GM10248 (cell line): Measurements from ENCODE around the gene SLC4A1AP.
"Not testable (repeated sequence)": the region's sequence is repeated elsewhere in the genome, so short reads cannot be mapped to it uniquely, and the experiment has no call there.

Experiments
- CTCF ChIA-PET: fragments of 300-600 bp; sonication (Branson Sonifier 250); formaldehyde crosslinking; extraction: SDS; loops from one replicate; lab custom pipeline; 2021; ENCODE audit warnings: antibody characterized with exemption; lab: Yijun Ruan, JAX
- POLR2A ChIA-PET: fragments of 350-650 bp; sonication (Branson Sonifier 250); formaldehyde crosslinking; extraction: SDS; loops from one replicate; lab custom pipeline; 2020; ENCODE audit warnings: antibody characterized with exemption; lab: Yijun Ruan, JAX
- DNase-seq: peaks from one replicate; pipeline ENCODE4 v3.0.0; 2012; ENCODE audit errors: extremely low spot score
- TF ChIP-seq, protein P1 (sequence below): IDR thresholded peaks from 2 replicates; pipeline ENCODE4 v1.5.1; 2012; ENCODE audit warnings: mild to moderate bottlenecking, low read depth; ENCODE audit errors: extremely low read depth, missing control alignments, control extremely low read depth

SLC4A1AP gene

DNA sequence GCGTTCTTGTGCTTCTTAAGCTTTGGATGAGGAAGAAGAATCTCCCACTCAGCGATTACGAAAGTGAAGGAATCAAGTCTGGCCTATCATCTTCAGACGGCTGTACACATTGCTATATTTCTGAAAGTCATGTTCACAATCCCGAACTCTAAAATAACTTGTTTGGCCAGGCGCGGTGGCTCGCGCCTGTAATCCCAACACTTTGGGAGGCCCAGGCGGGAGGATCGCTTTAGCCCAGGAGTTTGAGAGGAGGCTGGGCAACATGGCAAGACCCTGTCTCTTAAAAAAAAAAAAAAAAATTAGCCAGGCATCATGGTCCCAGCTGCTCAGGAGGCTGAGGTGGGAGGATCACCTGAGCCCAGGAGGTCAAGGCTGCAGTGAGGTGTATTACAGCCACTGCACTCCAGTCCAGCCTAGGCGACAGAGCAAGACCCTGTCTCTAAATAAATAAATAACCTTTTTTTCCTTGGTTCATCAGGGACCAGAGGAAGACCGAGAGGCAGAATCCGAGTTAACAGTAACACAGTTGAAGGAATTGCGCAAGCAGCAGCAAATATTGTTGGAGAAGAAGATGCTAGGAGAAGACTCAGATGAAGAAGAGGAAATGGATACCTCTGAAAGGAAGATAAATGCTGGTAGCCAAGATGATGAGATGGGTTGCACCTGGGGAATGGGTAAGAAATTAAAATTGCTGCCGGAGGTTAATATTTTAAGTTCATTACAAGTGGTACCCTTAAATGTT, 1.1 kb downstream of the SLC4A1AP start:
- CTCF ChIA-PET: interaction anchor here (1.0 to 11.0 kb wide), 3 partner anchors 10 to 18 kb away, joined by 3 to 111 read pairs (median 6); no protein-coding TSS in a partner anchor
- DNase-seq: no peak
- POLR2A ChIA-PET: interaction anchor here (1.1 kb wide), 1 partner anchor 10 kb away, joined by 3 read pairs; no protein-coding TSS in a partner anchor
- TF ChIP-seq, protein P1, sequence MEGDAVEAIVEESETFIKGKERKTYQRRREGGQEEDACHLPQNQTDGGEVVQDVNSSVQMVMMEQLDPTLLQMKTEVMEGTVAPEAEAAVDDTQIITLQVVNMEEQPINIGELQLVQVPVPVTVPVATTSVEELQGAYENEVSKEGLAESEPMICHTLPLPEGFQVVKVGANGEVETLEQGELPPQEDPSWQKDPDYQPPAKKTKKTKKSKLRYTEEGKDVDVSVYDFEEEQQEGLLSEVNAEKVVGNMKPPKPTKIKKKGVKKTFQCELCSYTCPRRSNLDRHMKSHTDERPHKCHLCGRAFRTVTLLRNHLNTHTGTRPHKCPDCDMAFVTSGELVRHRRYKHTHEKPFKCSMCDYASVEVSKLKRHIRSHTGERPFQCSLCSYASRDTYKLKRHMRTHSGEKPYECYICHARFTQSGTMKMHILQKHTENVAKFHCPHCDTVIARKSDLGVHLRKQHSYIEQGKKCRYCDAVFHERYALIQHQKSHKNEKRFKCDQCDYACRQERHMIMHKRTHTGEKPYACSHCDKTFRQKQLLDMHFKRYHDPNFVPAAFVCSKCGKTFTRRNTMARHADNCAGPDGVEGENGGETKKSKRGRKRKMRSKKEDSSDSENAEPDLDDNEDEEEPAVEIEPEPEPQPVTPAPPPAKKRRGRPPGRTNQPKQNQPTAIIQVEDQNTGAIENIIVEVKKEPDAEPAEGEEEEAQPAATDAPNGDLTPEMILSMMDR: no peak

DNA sequence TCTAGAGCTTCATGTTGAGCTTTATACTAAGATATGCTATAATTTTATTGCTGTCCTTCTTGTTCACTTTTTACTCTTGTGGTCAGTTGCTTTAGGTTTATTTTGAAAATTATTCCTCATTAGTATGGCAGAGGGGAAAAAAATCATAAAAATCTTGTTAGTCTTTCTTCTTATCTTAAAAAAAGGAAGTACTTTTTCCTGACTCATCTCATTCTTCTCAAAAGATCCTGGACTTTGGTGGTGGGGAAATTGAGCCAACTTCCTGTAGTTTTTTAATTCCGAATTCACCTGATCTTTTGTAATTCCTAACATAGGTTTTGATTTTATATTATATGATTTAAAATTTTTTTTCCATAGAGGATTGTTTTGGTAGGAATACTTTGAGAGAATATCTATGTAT, 3.8 kb downstream of the SLC4A1AP start:
- ChIA-PET CTCF (interaction anchor here (1.0 to 11.0 kb wide), 2 partner anchors 9 to 15 kb away, joined by 3 to 111 read pairs; no protein-coding TSS in a partner anchor), POLR2A (no interaction called here)
- no peak for DNase-seq
- TF ChIP-seq, protein P1: no peak

DNA sequence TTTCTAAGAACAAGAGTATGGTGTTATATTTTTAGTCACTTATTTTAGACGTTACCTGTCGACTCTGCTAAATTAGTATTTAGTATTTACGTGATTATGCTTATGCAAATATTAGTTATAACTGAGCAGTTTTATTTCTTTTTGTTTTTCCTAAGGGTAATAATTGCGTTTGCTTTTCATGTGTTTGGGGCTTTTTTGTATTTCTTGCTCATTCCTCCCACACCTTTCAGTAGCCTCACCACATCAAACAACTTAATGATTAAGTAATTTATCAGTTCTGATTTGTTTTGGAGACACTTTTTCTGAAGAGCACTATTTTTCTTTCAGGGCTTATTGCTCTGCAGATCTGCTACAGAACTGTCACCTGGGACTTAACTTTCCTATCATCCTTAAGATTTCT, 7.5 kb downstream of the SLC4A1AP start:
- ChIA-PET POLR2A (no interaction called here), CTCF (interaction anchor here (5.3 kb wide), 1 partner anchor 12 kb away, joined by 58 read pairs; no protein-coding TSS in a partner anchor)
- DNase-seq: no peak
- TF ChIP-seq, protein P1: no peak

DNA sequence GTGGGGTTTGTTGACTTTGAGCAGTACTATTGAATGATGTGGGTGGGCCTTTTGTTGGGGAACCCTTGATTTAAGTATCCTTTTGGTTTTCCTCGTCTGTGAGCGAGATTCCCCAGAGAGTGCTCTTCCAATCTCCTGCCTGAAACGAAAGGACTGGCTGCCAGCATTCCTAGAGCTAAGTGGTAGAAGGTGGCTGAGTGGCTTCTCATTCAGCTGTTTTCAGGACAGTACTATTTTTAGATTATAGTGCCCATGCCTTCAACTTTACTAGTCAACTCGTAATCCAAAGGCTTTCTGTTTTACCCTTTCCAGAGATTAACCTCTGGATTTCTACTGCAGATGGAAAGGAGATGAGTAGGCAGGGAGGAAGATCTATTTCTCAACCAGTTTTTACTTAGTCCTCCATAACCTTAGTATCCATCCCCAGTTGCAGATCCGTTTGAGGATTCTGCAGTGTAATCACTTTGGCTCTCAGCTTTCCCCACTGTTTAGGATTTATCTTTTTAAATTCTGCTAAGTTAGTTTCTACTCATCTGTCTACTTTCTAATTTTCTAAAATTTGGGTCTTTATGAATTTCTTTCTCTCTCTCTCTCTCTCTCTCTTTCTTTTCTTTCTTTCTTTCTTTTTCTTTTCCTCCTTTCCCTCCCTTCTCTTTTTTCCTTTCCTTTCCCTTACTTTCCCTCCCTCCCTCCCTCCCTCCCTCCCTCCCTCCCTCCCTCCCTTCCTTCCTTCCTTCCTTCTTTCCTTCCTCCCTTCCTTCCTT, 9.2 kb downstream of the SLC4A1AP start:
- TF ChIP-seq, protein P1: no peak
- CTCF ChIA-PET: interaction anchor here (1.3 to 5.3 kb wide), 2 partner anchors 10 to 18 kb away, joined by 3 to 58 read pairs; no protein-coding TSS in a partner anchor

DNA sequence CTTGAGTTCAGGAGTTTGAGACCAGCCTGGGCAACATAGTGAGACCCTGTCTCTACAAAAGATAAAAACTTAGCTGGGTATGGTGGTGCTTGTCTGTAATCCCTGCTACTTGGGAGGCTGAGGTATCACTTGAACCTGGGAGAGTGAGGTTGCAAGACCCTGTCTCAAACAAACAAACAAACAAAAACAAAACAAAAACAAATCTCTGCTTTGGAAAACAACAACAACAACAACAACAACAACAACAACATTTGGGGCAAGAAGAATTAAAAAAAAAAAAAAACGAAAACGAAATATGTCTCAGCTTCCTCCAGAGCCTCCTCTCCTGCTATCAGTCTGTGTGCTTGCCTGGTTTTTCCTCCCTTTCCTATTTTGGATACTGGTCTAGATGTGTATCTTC, 16.9 kb downstream of the SLC4A1AP start:
- ChIA-PET POLR2A (no interaction called here), CTCF (interaction anchor here (4.1 to 4.9 kb wide), 4 partner anchors 13 to 31 kb away, joined by 51 to 111 read pairs (median 60); partner anchors contain the start of genes SLC4A1AP and SUPT7L)
- no peak for DNase-seq
- TF ChIP-seq, protein P1: no peak

More for the DNA sequence above, 9.2 kb downstream of the SLC4A1AP start:
- POLR2A ChIA-PET: no interaction called here
- DNase-seq: no peak

DNA sequence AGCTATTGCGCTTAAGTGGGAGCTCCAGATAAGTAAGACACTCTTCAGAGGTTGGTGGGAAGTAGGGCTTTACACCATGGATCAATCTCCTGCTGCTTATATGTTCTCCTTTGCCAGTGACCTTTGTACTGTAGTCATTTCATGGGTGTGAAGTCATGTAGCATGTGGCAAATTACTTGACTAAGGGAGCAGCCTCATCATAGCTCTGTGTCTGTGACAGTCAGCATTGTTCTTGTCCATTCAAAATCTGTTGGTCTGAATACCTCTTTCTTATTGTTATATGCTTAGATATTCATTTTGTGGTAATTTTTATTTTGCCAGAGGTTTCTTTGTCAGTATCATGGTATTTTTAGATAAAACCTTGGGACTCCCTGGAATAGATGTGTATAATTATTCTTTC, 18.2 kb downstream of the SLC4A1AP start:
- CTCF ChIA-PET: interaction anchor here (0.8 to 4.9 kb wide), 15 partner anchors 9 to 727 kb away, joined by 3 to 111 read pairs (median 8); partner anchors contain the start of genes NRBP1, SLC4A1AP and SUPT7L
- TF ChIP-seq, protein P1: no peak

DNA sequence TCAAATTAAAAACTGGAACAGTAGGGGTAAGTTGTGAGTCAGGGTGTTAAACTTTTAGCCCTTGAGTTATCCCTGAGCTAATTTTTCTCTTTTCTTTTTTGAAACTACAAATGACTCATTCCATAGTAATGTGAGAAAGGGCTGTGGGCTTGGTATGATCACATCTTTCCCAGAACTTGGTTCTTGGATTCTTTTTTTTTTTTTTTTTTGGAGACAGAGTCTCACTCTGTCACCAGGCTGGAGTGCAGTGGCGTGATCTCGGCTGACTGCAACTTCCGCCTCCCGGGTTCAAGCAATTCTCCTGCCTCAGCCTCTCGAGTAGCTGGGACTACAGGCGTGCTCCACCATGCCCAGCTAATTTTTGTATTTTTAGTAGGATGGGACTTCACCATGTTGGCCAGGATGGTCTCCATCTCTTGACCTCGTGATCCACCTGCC, 18.7 kb downstream of the SLC4A1AP start:
- POLR2A ChIA-PET, DNase-seq: not testable (repeated sequence)
- CTCF ChIA-PET: interaction anchor here (0.6 to 4.9 kb wide), 31 partner anchors 9 to 1255 kb away, joined by 3 to 111 read pairs (median 4); partner anchors contain the start of genes CCDC121, GPN1, NRBP1 and SLC4A1AP

More for the DNA sequence above, 18.2 kb downstream of the SLC4A1AP start:
- POLR2A ChIA-PET: no interaction called here
- no peak for DNase-seq
